GM18502 (cell line): ENCODE data around the gene MILR1.
"Not testable (repeated sequence)": the region's sequence is repeated elsewhere in the genome, so short reads cannot be mapped to it uniquely, and the experiment has no call there.

Experiments
- ATAC-seq: cut with Tn5 transposase; IDR thresholded peaks from one replicate; pipeline ENCODE4 v1.9.1; 2021; ENCODE audit warnings: mild to moderate bottlenecking; ENCODE audit not compliant: unreplicated experiment, poor library complexity

Gene MILR1

DNA sequence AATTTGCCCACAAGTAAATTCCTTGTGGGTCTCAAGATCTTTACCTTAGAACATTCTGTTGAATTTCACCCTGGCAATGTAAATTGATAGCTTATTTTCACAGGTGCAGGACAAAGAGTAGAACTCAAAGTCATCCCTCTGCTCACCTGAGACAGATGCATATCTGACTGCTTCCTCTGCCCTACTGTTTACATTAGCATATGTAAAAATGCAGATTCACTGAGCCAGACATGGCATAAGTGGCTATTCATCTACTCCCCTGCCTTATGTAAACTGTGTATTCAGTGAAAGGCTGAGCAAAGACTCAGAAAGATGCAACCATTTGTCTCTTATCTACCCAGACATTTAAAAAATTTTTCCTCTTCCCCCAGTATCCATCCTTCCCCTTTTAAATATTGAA is 22.3 kb upstream of the MILR1 start:
- ATAC-seq = no peak

DNA sequence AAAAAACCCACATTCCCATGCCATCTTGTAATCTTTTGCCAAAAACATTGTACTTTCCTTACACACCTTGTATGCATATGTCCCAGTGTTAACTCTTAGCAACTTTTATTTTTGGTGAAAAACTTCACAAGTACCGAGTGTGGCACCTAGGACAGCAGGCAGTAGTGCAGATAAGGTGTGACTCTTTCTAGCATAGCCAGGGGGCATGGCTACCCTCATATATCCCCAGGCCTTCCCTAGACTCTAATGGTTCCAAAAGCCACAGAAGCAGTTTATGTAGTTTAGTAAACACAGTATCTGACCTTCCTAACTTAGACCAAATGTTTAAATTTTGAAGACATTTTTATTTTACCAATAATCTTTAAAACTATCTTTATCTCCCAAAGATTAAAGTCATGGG is 20.5 kb upstream of the MILR1 start:
- no peak for ATAC-seq

DNA sequence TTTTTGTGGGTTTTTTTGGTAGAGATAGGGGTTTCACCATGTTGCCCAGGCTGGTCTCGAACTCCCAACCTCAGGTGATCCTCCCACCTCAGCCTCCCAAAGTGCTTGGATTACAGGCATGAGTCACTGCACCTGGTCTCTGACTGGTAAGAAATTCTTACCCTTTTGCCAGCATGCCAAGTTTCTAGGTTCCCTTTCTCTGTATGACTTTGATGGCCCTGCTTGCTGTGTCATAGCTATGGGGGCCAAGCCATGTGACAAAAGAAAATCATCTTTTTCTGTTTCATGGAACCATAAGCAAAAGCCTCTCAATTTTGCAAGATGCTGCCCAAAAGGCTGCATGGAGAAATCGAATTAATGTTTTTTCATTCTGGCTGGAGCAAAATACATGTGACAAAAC is 18.9 kb upstream of the MILR1 start:
- ATAC-seq = not testable (repeated sequence)

DNA sequence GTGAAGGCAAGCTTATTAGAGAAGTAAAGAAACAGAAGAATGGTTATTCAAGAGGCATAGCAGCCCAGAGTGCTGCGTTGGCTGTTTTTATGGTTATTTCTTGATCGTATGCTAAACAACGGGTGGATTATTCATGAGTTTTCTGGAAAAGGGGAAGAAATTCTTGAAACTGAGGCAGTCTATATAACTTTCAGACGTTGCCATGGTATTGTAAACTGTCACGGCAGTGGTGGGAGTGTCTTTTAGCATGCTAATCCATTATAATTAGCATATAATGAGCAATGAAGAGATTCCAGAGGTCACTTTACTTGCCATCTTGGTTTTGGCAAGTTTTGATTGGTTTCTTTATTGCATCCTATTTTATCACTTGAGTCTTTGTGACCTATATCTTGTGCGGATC is 17.4 kb upstream of the MILR1 start:
- no peak for ATAC-seq

DNA sequence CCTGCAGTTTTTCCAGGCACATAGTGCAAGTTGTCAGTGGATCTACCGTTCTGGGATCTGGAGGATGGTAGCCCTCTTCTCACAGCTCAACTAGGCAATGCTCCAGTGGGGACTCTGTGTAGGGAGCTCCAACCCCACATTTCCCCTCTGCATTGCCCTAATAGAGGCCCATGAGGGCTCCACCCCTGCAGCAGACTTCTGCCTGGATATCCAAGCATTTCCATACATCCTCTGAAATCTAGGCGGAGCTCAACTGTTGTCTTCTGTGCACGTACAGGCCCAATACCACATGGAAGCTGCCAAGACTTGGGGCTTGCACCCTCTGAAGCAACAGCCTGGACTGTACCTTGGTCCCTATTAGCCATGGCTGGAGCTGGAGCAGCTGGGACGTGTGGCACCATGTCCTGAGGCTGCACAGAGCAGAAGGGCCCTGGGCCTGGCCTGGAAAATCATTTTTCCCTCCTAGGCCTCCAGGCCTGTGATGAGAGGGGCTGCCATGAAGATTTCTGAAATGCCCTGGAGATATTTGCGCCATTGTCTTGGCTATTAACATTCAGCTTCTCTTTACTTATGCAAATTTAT is 10.9 kb upstream of the MILR1 start:
- no peak for ATAC-seq

DNA sequence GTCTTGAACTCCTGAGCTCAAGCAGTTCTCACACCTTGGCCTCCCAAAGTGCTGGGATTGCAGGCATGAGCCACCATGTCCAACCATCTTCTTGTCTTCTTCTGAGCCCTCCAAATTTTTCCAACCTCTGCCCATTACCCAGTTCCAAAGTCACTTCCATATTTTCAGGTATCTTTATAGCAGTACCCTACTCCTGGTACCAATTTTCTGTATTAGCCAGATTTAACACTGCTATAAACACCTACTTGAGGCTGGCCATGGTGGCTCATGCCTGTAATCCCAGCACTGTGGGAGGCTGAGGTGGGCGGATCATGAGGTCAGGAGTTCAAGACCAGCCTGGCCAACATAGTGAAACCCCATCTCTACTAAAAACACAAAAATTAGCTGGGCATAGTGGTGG is 9.4 kb upstream of the MILR1 start:
- ATAC-seq = not testable (repeated sequence)

DNA sequence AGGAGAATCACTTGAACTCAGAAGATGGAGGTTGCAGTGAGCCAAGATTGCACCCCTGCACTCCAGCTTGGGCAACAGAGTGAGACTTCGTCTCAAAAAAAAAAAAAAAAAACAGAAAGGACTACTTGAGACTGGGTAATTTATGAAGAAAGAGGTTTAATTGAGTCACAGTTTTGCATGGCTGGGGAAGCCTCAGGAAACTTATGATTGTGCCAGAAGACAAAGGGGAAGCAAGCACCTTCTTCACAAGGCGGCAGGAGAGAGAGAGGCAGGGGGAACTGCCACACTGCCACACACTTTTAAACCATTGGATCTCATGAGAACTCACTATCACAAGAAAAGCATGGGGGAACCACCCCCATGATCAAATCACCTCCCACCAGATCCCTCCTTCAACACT is 9.0 kb upstream of the MILR1 start:
- ATAC-seq = no peak

DNA sequence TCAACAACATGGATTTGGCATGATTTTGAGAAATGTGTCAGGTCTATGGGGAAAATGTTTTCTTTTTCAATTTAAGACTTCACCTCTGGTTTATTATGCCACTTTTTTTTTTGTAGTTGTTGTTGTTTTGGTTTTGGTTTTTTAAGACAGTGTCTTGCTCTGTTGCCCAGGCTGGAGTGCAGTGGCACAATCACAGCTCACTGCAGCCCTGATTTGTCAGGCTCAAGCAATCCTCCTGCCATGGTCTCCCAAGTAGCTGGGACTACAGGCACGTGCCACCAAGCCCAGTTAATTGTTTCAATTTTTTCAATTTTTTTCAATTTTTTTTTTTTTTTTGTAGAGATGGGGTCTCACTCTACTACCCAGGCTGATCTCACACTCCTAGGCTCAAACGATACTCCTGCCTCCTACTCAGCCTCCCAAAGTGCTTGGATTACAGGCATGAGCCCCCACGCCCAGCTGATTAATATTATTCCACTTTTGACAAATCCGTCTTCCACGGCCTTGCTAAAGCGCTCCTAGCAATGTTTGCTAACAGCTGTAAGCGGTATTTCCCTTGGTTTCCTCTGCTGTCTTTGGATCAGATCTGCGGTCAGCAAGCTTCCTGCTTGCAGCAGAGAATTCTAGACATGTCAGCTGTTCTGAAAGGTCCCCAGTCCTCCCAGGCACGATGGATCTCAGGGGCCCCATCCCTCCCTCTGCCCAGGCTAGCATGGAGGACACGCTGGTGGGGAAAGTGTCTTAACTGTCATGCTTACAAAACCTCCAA is 7.0 kb upstream of the MILR1 start:
- ATAC-seq = no peak

DNA sequence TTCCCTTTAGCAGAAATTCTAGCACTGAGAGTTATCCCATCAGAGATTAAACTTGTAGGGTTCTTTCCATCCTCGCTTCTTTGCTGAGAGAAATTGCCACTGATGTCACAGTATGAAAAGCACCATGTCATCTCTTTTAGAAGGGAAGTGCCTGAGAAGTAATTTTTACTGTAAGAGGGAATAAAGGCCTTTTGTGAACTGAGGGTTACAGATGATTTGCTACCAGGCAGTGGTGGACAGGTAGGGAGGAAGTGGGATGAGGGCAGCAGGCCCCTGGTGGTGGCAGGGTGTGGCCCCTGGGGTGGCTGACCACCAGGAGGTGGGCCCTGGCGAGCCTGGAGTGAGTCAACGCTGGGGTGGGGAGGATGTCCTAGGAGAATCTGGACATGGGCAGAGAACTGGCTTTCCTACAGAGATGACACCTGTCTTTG is 6.4 kb upstream of the MILR1 start:
- ATAC-seq = no peak

DNA sequence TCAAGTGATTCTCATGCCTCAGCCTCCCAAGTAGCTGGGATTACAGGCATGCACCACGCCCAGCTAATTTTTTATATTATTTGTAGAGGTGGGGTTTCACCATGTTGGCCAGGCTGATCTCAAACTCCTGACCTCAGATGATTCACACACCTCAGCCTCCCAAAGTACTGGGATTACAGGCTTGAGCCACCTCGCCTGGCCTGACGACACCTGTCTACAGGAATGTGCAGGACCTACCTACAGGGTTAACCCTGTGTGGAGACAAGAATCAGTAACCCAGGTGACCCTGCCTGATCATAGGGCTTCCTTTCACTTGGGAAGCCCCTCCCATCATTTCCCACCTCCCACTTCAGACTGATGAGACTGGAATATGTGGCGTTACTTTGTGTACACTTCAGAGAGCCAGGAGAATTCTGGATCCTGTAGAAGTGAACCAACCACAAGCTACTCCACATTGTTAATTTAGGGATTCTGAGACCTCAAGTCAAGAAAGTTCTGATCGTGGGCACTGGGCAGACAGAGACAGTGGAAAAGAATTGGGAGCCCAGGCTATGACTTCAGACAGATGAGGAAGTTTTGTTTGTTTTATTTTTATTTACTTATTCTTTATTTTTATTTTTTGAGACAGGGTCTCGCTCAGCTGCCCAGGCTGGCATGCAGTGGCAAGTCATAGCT is 5.7 kb upstream of the MILR1 start:
- no peak for ATAC-seq

DNA sequence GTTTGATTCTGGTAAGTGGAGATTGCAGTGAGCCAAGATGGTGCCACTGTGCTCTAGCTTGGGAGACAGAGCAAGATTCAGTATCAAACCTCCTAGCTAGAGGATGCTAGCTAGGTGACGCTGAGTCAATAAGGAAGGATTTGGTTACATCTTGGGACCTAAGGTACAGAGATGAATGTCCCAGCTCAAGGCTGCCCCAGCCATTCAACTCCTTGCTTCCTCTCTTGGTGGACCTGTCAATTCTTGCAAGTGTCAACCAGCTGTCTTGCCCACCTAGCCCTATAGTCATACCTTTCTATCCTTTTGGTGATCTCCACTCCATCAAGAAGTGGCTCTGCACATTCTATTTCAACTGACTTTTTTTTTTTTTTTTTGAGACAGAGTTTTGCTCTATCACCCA is 1.4 kb upstream of the MILR1 start:
- ATAC-seq = peak; percentile 42

DNA sequence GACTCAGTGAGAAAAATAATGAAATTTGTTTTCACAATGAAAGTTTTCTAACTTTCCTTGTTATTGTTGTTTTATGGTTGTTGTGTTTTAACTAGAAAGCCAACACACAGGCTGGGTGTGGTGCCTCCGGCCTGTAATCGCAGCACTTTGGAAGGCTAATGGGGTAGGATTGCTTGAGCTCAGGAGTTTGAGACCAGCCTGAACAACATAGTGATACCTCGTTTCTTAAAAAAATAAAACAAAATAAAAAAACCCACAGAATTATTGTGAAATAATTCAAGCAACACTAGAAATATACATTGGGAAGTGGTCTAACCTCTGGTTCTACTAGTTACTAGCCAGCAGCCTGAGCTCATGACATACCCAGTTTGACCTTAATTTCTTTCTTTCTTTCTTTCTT is 630 bp downstream of the MILR1 start:
- ATAC-seq = no peak

DNA sequence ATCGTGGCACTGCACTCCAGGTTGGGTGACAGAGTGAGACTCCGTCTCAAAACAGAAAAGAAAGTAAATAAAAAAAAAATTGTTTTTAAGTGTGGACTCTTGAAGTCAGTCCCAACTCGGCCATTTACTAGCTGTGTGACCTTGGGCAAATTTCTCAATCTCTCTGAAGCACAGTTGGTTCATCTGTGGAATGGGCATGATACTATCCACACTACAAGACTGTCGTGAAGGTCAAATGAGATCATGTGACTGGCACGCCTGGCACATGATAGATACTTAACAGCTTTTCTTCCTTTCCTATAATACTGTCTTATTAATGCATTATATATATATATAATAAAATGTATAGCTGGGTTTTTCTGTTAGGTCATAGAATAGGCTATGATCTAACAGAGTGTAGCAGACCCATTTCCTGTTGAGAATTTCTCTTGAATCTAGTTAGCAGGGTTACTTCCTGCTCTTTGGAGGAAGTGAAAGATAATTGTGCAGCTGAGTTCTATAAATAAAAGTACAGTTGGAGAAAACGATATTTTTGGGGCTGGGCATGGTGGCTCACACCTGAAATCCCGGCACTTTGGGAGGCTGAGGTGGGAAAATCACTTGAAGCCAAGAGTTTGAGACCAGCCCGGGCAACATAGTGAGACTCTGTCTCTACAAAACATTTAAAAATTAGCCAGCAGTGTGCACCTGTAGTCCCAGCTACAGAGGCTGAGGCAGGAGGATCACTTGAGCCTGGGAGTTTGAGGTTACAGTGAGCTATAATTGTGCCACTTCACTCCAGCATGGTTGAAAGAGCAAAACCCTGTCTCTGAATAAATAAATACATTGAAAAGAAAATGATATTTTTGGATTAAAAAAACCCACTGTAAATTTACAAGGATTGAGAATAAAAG is 7.3 kb downstream of the MILR1 start:
- no peak for ATAC-seq

DNA sequence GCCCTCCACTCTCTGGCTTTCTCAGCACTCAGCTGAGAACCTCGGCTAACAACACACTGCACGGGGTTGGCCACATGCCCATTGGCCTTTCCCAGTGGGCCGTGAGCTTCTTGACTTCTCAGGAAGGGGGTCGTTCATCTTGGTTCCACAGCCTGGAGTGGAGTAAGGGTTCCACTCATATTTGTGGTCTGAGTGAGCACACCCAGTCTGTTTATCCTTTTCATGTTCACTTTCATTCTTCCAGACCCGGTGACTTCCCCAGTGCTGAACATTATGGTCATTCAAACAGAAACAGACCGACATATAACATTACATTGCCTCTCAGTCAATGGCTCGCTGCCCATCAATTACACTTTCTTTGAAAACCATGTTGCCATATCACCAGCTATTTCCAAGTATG is 8.2 kb downstream of the MILR1 start:
- no peak for ATAC-seq

DNA sequence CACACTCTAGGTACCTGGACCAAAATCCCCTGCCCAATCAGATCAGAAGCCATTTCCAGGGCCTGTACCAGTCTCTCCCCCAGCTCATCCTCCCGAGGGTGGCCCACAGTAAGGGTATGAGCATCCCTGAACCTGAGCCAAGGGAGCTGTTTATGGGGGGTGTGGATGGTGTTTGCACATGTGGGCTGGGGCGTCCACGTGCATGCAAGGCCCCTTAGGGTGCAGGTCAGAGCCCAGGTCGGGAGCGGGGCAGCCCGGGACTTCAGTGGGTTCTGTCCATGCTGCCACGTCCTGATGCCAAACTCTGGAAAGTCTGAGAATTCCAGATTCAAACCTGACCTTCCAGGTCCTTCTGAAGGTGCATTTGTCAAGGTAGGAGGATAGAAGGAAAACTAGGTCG is 9.8 kb downstream of the MILR1 start:
- ATAC-seq = no peak

DNA sequence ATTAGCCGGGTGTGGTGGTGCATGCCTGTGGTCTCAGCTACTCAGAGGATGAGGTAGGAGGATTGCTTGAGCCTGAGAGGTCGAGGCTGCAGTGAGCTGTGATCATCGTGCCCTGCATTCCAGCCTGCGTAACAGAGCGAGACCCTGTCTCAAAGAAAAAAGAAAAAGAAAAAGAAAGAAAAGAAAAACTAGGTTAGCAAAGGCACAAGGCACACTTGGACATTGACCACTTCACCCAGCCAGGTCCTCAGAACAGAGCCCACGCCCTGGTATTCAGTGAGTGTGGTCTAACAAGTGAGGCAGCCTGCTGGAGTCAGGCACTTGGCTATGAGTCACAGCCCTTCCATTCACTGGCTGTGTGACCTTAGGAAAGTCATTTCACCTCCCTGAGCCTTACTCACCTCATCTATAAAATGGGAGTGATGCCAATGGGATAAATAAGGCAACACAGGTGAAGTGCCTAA is 10.4 kb downstream of the MILR1 start:
- ATAC-seq = no peak

DNA sequence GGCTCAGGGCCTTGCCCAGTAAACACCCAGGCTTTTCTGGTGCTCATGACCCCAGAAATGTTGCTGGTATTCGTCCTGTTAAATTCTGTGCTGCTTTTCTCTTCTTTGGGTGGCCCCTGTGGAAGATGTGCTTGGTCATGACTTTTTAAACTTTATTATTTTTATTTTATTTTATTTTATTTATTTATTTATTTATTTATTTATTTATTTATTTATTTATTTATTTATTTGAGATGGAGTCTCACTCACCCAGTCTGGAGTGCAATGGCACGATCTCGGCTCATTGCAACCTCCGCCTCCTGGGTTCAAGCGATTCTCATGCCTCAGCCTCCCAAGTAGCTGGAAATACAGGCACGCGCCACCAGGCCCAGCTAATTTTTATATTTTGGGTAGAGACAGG is 10.9 kb downstream of the MILR1 start:
- not testable (repeated sequence) for ATAC-seq

DNA sequence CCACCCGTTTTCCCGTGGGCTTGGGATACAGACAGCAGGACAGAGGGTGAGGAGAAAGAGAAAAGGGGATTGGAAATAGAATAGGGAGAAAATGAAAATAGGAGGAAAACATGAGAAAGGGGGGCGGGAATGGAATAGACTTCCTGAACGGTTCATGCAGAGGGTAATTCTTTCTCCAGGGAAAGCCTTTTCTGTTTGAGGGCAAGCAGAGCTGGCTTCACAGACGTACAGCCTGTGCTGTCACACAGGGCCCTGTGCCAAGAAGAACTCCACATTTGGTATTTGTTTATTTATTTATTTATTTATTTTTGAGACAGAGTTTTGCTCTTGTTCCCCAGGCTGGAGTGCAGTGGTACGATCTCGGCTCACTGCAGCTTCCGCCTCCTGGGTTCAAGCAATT is 12.0 kb downstream of the MILR1 start:
- ATAC-seq = no peak

DNA sequence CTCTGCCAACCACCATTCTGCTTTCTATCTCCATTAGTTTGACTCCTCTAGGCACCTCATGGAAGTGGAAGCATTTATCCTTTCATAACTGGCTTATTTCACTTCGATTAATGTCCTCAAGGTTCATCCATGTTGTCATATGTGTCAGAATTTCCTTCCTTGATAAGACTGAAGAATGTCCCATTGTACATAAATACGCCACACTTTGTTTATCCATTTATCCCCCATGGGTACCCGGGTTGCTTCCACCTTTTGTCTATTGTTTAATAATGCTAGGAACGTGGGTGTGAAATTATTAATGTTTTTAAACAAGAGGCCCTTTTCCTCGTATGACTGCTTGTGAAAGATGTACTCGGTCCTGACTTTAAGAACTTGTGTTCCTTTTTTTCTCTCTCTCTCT is 12.9 kb downstream of the MILR1 start:
- no peak for ATAC-seq

DNA sequence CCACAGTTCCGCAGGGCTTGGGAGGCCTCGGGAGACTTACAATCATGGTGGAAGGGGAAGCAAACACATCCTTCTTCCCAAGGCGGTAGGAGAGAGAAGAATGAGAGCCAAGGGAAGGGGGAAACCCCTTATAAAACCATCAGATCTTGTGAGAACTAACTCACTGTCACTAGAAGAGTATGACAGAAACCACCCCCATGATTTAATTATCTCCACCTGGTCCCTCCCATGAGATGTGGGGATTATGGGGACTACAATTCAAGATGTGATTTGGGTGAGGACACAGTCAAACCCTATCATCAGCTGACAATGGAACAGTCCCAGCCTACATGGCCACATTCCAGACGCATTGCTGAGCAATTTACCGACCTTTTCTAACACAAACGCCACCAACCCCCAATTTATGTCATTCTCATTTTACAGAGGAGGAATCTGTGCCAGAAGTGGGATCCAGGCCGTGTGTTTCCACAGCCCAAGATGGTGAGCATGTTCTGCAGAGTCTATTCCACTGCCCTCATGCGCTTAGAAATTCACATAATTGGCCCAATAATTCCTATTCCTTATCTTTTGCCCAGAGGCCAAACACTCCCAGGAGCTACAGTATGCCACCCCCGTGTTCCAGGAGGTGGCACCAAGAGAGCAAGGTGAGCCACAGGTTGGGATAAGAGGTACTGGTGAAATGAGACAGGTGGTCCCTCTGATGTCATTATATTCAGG is 17.3 kb downstream of the MILR1 start:
- ATAC-seq = no peak
